OCI-LY1 (cell line): ENCODE measurements around the gene AFF2.

ENCODE experiments used
- H2AFZ ChIP-seq: fragments of 200-600 bp; sonication (generic), shearing (Covaris generic); 2 replicates; pipeline ENCODE4 v1.6.0; 2014; ENCODE audit warnings: antibody characterized with exemption, mild to moderate bottlenecking, low read length
- H3F3A ChIP-seq: fragments of 200-600 bp; sonication (generic), shearing (Covaris generic); 2 replicates; pipeline ENCODE4 v1.6.0; 2014; ENCODE audit warnings: mild to moderate bottlenecking, antibody characterized with exemption, low read length, moderate library complexity; ENCODE audit not compliant: insufficient read depth
- H3K27ac ChIP-seq: fragments of 200-600 bp; sonication (generic); 2 replicates; pipeline ENCODE4 v1.5.1; 2014; ENCODE audit warnings: low read length, mixed run types, mild to moderate bottlenecking, low read depth; ENCODE audit not compliant: poor library complexity, severe bottlenecking
- H3K27me3 ChIP-seq: fragments of 200-600 bp; sonication (generic); 2 replicates; pipeline ENCODE4 v1.6.0; 2014; ENCODE audit warnings: antibody characterized with exemption, mild to moderate bottlenecking, low read length, moderate library complexity; ENCODE audit not compliant: insufficient read depth
- H3K36me3 ChIP-seq: fragments of 200-600 bp; sonication (generic); 2 replicates; pipeline ENCODE4 v1.6.1; 2014; ENCODE audit warnings: mild to moderate bottlenecking, antibody characterized with exemption, low read length, moderate library complexity, mixed read lengths; ENCODE audit not compliant: insufficient read depth
- H3K4me1 ChIP-seq: fragments of 200-600 bp; sonication (generic); 2 replicates; pipeline ENCODE4 v1.5.1; 2014; ENCODE audit warnings: mild to moderate bottlenecking, low read length, moderate library complexity; ENCODE audit not compliant: insufficient read depth, severe bottlenecking
- H3K4me2 ChIP-seq: fragments of 200-600 bp; sonication (generic), shearing (Covaris generic); 2 replicates; pipeline ENCODE4 v1.6.1; 2014; ENCODE audit warnings: low read length
- H3K4me3 ChIP-seq: fragments of 200-600 bp; sonication (generic); 2 replicates; pipeline ENCODE4 v1.5.1; 2014; ENCODE audit warnings: low read length, low read depth, mild to moderate bottlenecking, mixed read lengths; ENCODE audit not compliant: poor library complexity, severe bottlenecking
- H3K79me2 ChIP-seq: fragments of 200-600 bp; shearing (Covaris generic); 2 replicates; pipeline ENCODE4 v1.6.1; 2016; ENCODE audit warnings: mixed run types, low read length, mixed read lengths; ENCODE audit not compliant: insufficient read depth
- H3K9ac ChIP-seq: fragments of 200-600 bp; sonication (generic), shearing (Covaris generic); 2 replicates; pipeline ENCODE4 v1.6.1; 2014; ENCODE audit warnings: mild to moderate bottlenecking, low read length, mixed read lengths
- H3K9me2 ChIP-seq: fragments of 200-600 bp; sonication (generic), shearing (Covaris generic); 2 replicates; pipeline ENCODE4 v1.6.1; 2014; ENCODE audit warnings: low read depth, mild to moderate bottlenecking, low read length, mixed read lengths
- H3K9me3 ChIP-seq: fragments of 200-600 bp; shearing (Covaris generic); 2 replicates; pipeline ENCODE4 v1.6.1; 2014; ENCODE audit warnings: low read length, mixed read lengths
- H4K20me1 ChIP-seq: fragments of 200-600 bp; sonication (generic), shearing (Covaris generic); 2 replicates; pipeline ENCODE4 v1.6.0; 2016; ENCODE audit warnings: mild to moderate bottlenecking, low read length; ENCODE audit not compliant: insufficient read depth
- EZH2 ChIP-seq: fragments of 200-600 bp; sonication (generic), shearing (Covaris generic); IDR thresholded peaks from 2 replicates; pipeline ENCODE4 v1.8.0; 2017; ENCODE audit warnings: borderline replicate concordance, mixed run types, mild to moderate bottlenecking, antibody characterized with exemption, low read length, moderate library complexity, mixed read lengths
- TF ChIP-seq, protein P1 (sequence below): fragments of 200-600 bp; sonication (generic), shearing (Covaris generic); IDR thresholded peaks from 2 replicates; pipeline ENCODE4 v1.5.1; 2017; ENCODE audit warnings: mild to moderate bottlenecking, antibody characterized with exemption, low read length, moderate library complexity, mixed read lengths

The AFF2 gene

GRCh38 chrX:148914783-148915182, 414.4 kb downstream of the AFF2 start:
- H4K20me1 ChIP-seq: no peaks in the 10 kb centered on the region
- TF ChIP-seq, protein P1, sequence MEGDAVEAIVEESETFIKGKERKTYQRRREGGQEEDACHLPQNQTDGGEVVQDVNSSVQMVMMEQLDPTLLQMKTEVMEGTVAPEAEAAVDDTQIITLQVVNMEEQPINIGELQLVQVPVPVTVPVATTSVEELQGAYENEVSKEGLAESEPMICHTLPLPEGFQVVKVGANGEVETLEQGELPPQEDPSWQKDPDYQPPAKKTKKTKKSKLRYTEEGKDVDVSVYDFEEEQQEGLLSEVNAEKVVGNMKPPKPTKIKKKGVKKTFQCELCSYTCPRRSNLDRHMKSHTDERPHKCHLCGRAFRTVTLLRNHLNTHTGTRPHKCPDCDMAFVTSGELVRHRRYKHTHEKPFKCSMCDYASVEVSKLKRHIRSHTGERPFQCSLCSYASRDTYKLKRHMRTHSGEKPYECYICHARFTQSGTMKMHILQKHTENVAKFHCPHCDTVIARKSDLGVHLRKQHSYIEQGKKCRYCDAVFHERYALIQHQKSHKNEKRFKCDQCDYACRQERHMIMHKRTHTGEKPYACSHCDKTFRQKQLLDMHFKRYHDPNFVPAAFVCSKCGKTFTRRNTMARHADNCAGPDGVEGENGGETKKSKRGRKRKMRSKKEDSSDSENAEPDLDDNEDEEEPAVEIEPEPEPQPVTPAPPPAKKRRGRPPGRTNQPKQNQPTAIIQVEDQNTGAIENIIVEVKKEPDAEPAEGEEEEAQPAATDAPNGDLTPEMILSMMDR: no peak
- no peak for TF ChIP-seq EZH2
- no peak overlapping the region for H3K27ac ChIP-seq
- no peaks in the 10 kb centered on the region for H3K36me3 ChIP-seq
- H3K4me2 ChIP-seq: no peak overlapping the region
- H3K79me2 ChIP-seq: no peaks in the 10 kb centered on the region
- no peaks in the 10 kb centered on the region for H3K27me3 ChIP-seq
- no peaks in the 10 kb centered on the region for H3K9me2 ChIP-seq
- no peak overlapping the region for H2AFZ ChIP-seq
- no peaks in the 10 kb centered on the region for H3K9me3 ChIP-seq
- no peaks in the 10 kb centered on the region for H3K4me1 ChIP-seq
- H3F3A ChIP-seq: no peaks in the 10 kb centered on the region
- no peak overlapping the region for H3K9ac ChIP-seq
- no peak overlapping the region for H3K4me3 ChIP-seq

- Histone ChIP-seq H3K4me3 (no peak overlapping the region), H3K4me1 (no peaks in the 10 kb centered on the region), H2AFZ (no peak overlapping the region), H3K9me3 (no peaks in the 10 kb centered on the region), H3K27me3 (no peaks in the 10 kb centered on the region), H3K27ac (no peak overlapping the region), H4K20me1 (no peaks in the 10 kb centered on the region), H3K79me2 (no peaks in the 10 kb centered on the region), H3F3A (no peaks in the 10 kb centered on the region), H3K9ac (no peak overlapping the region), H3K36me3 (no peaks in the 10 kb centered on the region), H3K4me2 (no peak overlapping the region), H3K9me2 (no peaks in the 10 kb centered on the region)
- TF ChIP-seq, protein P1: no peak
- TF ChIP-seq EZH2: no peak
Measured at GRCh38 chrX:148915474-148915873, 415.1 kb downstream of the AFF2 start.

DNA sequence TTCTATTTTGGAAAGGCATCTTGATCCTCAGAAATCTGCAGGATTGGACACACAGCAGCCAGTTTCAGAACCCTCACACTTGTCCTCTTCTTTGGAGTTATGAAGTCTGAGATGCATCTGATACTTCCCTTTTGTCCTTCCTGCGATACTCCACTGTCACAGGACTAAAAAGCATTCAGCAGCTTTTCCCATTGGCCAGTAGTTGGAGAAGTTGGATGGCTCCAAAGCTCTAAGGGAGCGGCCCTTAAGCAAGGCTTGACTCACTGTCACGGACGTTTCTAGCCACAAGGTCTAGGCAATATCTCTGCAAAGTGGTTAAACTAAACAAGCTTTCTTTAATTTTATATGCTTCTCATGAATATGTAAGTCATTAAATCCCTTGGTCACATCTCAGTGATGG, 417.0 kb downstream of the AFF2 start:
- Histone ChIP-seq H2AFZ (no peak overlapping the region), H3K9ac (no peak overlapping the region), H3K4me2 (no peak overlapping the region), H3K4me3 (no peak overlapping the region), H4K20me1 (no peaks in the 10 kb centered on the region), H3K79me2 (no peaks in the 10 kb centered on the region), H3K27ac (no peak overlapping the region), H3K4me1 (no peaks in the 10 kb centered on the region), H3K36me3 (no peaks in the 10 kb centered on the region), H3K9me2 (no peaks in the 10 kb centered on the region), H3K9me3 (no peaks in the 10 kb centered on the region), H3F3A (no peaks in the 10 kb centered on the region), H3K27me3 (no peaks in the 10 kb centered on the region)
- TF ChIP-seq EZH2: no peak
- TF ChIP-seq, protein P1: no peak
